ENCODE results near the gene SLC22A13. TPM values are rescaled to one million over a fixed set of nuclear protein-coding genes. Genes with fewer than 3 reads are reported as not detected.

SLC22A13 gene
- polyA plus RNA-seq, 1 donor from 2014 or later = not detected

DNA sequence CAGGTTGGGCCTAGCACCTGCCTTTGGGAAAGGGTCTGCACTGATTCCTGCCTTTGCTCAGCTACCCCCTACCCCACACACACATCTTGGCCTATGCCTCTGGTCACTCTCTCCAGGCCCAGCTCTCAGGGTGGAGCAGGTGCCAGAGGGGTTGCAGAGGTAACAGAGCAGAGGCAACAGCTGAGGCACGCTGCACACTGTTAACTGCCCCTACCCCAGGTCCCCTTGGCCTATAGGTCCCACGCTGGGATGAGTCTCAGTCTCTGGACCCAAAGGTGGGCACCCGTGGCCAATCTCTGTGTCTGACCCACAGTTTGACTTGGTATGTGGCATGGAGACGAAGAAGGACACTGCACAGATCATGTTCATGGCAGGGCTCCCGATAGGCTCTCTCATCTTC is 41.3 kb downstream of the SLC22A13 start:
- Histone ChIP-seq H3K4me3 (ENCODE audit: low read length) (no peak overlapping the region), H3K9ac (ENCODE audit: low read length) (no peak overlapping the region), H2AFZ (ENCODE audit: low read depth, low read length) (no peak overlapping the region), H3K4me2 (ENCODE audit: low read length) (no peak overlapping the region), H3K79me2 (replicated peaks; ENCODE audit: insufficient read depth, low read length) (no peaks in the 10 kb centered on the region), H3K27me3 (ENCODE audit: insufficient read depth, low read depth, low read length) (no peaks in the 10 kb centered on the region), H3F3A (ENCODE audit: insufficient read depth, low read length, poor library complexity, severe bottlenecking) (no peaks in the 10 kb centered on the region), H3K9me3 (ENCODE audit: low read length) (no peaks in the 10 kb centered on the region), H3K36me3 (ENCODE audit: insufficient read depth, low read length) (no peaks in the 10 kb centered on the region), H3K27ac (ENCODE audit: low read length) (no peak overlapping the region), H3K9me2 (ENCODE audit: insufficient read depth, low read length) (no peaks in the 10 kb centered on the region), H4K20me1 (ENCODE audit: insufficient read depth) (no peaks in the 10 kb centered on the region)
- no peak for TF ChIP-seq POLR2AphosphoS5 (IDR thresholded peaks at IDR 0.05)
- no peak for TF ChIP-seq TAF1 (IDR thresholded peaks at IDR 0.05; ENCODE audit: low read depth)
- TF ChIP-seq EZH2 (IDR thresholded peaks at IDR 0.05; ENCODE audit: borderline replicate concordance, insufficient read depth, low read length, poor library complexity, severe bottlenecking) = no peak
- TF ChIP-seq SMC3 (conservative IDR thresholded peaks at IDR 0.05; ENCODE audit: poor library complexity) = no peak
- TF ChIP-seq, protein P1, sequence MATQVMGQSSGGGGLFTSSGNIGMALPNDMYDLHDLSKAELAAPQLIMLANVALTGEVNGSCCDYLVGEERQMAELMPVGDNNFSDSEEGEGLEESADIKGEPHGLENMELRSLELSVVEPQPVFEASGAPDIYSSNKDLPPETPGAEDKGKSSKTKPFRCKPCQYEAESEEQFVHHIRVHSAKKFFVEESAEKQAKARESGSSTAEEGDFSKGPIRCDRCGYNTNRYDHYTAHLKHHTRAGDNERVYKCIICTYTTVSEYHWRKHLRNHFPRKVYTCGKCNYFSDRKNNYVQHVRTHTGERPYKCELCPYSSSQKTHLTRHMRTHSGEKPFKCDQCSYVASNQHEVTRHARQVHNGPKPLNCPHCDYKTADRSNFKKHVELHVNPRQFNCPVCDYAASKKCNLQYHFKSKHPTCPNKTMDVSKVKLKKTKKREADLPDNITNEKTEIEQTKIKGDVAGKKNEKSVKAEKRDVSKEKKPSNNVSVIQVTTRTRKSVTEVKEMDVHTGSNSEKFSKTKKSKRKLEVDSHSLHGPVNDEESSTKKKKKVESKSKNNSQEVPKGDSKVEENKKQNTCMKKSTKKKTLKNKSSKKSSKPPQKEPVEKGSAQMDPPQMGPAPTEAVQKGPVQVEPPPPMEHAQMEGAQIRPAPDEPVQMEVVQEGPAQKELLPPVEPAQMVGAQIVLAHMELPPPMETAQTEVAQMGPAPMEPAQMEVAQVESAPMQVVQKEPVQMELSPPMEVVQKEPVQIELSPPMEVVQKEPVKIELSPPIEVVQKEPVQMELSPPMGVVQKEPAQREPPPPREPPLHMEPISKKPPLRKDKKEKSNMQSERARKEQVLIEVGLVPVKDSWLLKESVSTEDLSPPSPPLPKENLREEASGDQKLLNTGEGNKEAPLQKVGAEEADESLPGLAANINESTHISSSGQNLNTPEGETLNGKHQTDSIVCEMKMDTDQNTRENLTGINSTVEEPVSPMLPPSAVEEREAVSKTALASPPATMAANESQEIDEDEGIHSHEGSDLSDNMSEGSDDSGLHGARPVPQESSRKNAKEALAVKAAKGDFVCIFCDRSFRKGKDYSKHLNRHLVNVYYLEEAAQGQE (IDR thresholded peaks at IDR 0.05; ENCODE audit: borderline replicate concordance) = no peak
- TF ChIP-seq EP300 (conservative IDR thresholded peaks at IDR 0.05; ENCODE audit: poor library complexity, severe bottlenecking) = no peak
- TF ChIP-seq CTCF (IDR thresholded peaks at IDR 0.05; ENCODE audit: poor library complexity, severe bottlenecking) = no peak
- no peak for TF ChIP-seq RAD21 (conservative IDR thresholded peaks at IDR 0.05)
- no peak for TF ChIP-seq MXI1 (conservative IDR thresholded peaks at IDR 0.05; ENCODE audit: poor library complexity, severe bottlenecking)

- Histone ChIP-seq H3K79me2 (replicated peaks; ENCODE audit: insufficient read depth, low read length) (no peaks in the 10 kb centered on the region), H4K20me1 (ENCODE audit: insufficient read depth) (no peaks in the 10 kb centered on the region), H3K9ac (ENCODE audit: low read length) (no peak overlapping the region)
Measured at GRCh38 chr3:38307599-38307998, 42.0 kb downstream of the SLC22A13 start.

More at GRCh38 chr3:38307599-38307998, 42.0 kb downstream of the SLC22A13 start:
- H3K9me2 ChIP-seq (ENCODE audit: insufficient read depth, low read length) = no peaks in the 10 kb centered on the region
- no peak overlapping the region for H3K27ac ChIP-seq (ENCODE audit: low read length)
- no peaks in the 10 kb centered on the region for H3K36me3 ChIP-seq (ENCODE audit: insufficient read depth, low read length)
- no peak overlapping the region for H3K4me2 ChIP-seq (ENCODE audit: low read length)
- no peak for TF ChIP-seq SMC3 (conservative IDR thresholded peaks at IDR 0.05; ENCODE audit: poor library complexity)
- TF ChIP-seq EP300 (conservative IDR thresholded peaks at IDR 0.05; ENCODE audit: poor library complexity, severe bottlenecking) = no peak
- TF ChIP-seq CTCF (IDR thresholded peaks at IDR 0.05; ENCODE audit: poor library complexity, severe bottlenecking) = no peak
- TF ChIP-seq EZH2 (IDR thresholded peaks at IDR 0.05; ENCODE audit: borderline replicate concordance, insufficient read depth, low read length, poor library complexity, severe bottlenecking) = no peak
- TF ChIP-seq POLR2AphosphoS5 (IDR thresholded peaks at IDR 0.05) = no peak
- no peak for TF ChIP-seq MXI1 (conservative IDR thresholded peaks at IDR 0.05; ENCODE audit: poor library complexity, severe bottlenecking)
- TF ChIP-seq, protein P1 (IDR thresholded peaks at IDR 0.05; ENCODE audit: borderline replicate concordance) = no peak
- no peak overlapping the region for H3K4me3 ChIP-seq (ENCODE audit: low read length)
- no peak overlapping the region for H2AFZ ChIP-seq (ENCODE audit: low read depth, low read length)
- no peaks in the 10 kb centered on the region for H3F3A ChIP-seq (ENCODE audit: insufficient read depth, low read length, poor library complexity, severe bottlenecking)
- H3K9me3 ChIP-seq (ENCODE audit: low read length) = no peaks in the 10 kb centered on the region
- no peaks in the 10 kb centered on the region for H3K27me3 ChIP-seq (ENCODE audit: insufficient read depth, low read depth, low read length)

Measured in neural cell (in vitro differentiated cells).